GM23248 (cell line): ENCODE data around the gene HDC. TPM values are rescaled to one million over a fixed set of nuclear protein-coding genes. Genes with fewer than 3 reads are reported as not detected.

Experiments
- DNase-seq: peaks from one replicate; pipeline ENCODE4 v3.0.0-alpha.2; 2015
- H2AFZ ChIP-seq: fragments of 200-600 bp; sonication (generic); 2 replicates; pipeline ENCODE4 v1.6.1; 2016; ENCODE audit warnings: antibody characterized with exemption
- H3F3A ChIP-seq: fragments of 200-600 bp; sonication (generic); 2 replicates; pipeline ENCODE4 v1.6.1; 2016; ENCODE audit warnings: mild to moderate bottlenecking, antibody characterized with exemption, mixed run types; ENCODE audit not compliant: insufficient read depth
- H3K27ac ChIP-seq: fragments of 200-600 bp; sonication (generic); 2 replicates; pipeline ENCODE4 v1.5.1; 2016; ENCODE audit warnings: mild to moderate bottlenecking
- H3K27me3 ChIP-seq: fragments of 200-600 bp; sonication (generic); replicated peaks from 2 replicates; pipeline ENCODE4 v1.6.1; 2016; ENCODE audit warnings: mild to moderate bottlenecking; ENCODE audit not compliant: insufficient read depth
- H3K36me3 ChIP-seq: fragments of 200-600 bp; sonication (generic); 2 replicates; pipeline ENCODE4 v1.6.1; 2016; ENCODE audit warnings: low read depth, mild to moderate bottlenecking
- H3K4me1 ChIP-seq: fragments of 200-600 bp; sonication (generic); 2 replicates; pipeline ENCODE4 v1.6.1; 2016; ENCODE audit warnings: mild to moderate bottlenecking; ENCODE audit not compliant: insufficient read depth
- H3K4me2 ChIP-seq: fragments of 200-600 bp; sonication (generic); one replicate; pipeline ENCODE4 v1.6.1; 2016; ENCODE audit warnings: mild to moderate bottlenecking; ENCODE audit not compliant: unreplicated experiment
- H3K4me3 ChIP-seq: fragments of 200-600 bp; sonication (generic); 2 replicates; pipeline ENCODE4 v1.5.1; 2016; ENCODE audit warnings: mild to moderate bottlenecking
- H3K79me2 ChIP-seq: fragments of 200-600 bp; sonication (generic); 2 replicates; pipeline ENCODE4 v1.6.1; 2016; ENCODE audit warnings: mild to moderate bottlenecking; ENCODE audit not compliant: insufficient read depth
- H3K9ac ChIP-seq: fragments of 200-600 bp; sonication (generic); 2 replicates; pipeline ENCODE4 v1.6.1; 2016; ENCODE audit warnings: mild to moderate bottlenecking
- H3K9me2 ChIP-seq: fragments of 200-600 bp; sonication (generic); 2 replicates; pipeline ENCODE4 v1.6.1; 2016; ENCODE audit warnings: mixed run types, mild to moderate bottlenecking, moderate library complexity; ENCODE audit not compliant: insufficient read depth
- H3K9me3 ChIP-seq: fragments of 200-600 bp; sonication (generic); one replicate; pipeline ENCODE4 v1.6.1; 2017; ENCODE audit warnings: low read depth
- H4K20me1 ChIP-seq: fragments of 200-600 bp; sonication (generic); 2 replicates; pipeline ENCODE4 v1.6.0; 2016; ENCODE audit not compliant: insufficient read depth
- EZH2 ChIP-seq: fragments of 200-600 bp; sonication (generic); IDR thresholded peaks from 2 replicates; pipeline ENCODE4 v1.6.1; 2018; ENCODE audit warnings: antibody characterized with exemption, mild to moderate bottlenecking; ENCODE audit not compliant: insufficient read depth, poor library complexity, severe bottlenecking
- EZH2phosphoT487 ChIP-seq: fragments of 200-600 bp; sonication (generic); IDR thresholded peaks from 2 replicates; pipeline ENCODE4 v1.6.1; 2018; ENCODE audit warnings: antibody characterized with exemption, moderate library complexity, mild to moderate bottlenecking, low read depth; ENCODE audit not compliant: insufficient read depth
- WGBS, 2 experiments: methylation state at CpG; one replicate each; pipeline ENCODE4 v1.1.6; 2015 to 2017; ENCODE audit warnings: low lambda C conversion rate in 2 of 2, low coverage in 1 of 2; ENCODE audit errors: missing lambda C conversion rate in 2 of 2; 5-methylcytosine and 5-hydroxymethylcytosine counted together
- in situ Hi-C: fragments of 300-500 bp; cut with MboI; formaldehyde crosslinking; loops from 2 replicates; pipeline ENCODE4 v1.15.0; 2020
- polyA plus RNA-seq: library from polyadenylated mRNA; unstranded; fragments of >200 nt; fragmentation: Nextera tagmentation; extraction: Ambion mirVana; gene quantifications from 2 replicates; pipeline ENCODE4 v1.2.1, GENCODE V29; 2016
- total RNA-seq: library from RNA; depleted of rRNA; stranded (reverse); fragments of >200 nt; shearing (Covaris generic); gene quantifications from 2 replicates; pipeline ENCODE4 v1.2.3, GENCODE V29; 2014

The HDC gene
- total and polyA plus RNA-seq, 2 experiments from 2014 or later: not detected

DNA sequence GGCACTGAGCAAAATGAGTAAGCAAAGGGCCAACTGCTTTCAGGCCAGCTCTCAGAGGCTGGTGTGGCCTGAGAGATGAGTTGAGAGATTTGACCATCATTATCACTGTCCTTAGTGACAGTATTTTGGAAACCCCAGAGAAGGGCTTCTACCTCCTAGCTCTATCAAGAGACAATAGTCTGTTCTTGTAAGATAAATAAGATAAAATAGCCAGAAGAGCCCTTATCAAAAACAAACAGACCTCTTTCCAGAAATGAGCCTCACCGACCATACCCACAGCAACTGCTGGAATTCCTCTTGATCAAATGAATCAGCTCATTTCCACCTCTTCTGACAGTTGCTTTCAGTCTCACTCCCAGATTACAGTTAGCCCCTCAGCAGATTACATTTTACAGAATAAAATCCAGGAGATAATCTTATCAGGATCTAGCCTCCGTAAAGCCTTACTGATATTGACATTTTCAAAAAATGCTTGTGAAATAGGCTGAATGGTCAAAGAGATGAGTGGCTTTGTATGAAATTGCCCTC, 4.5 kb downstream of the HDC start:
- 69 to 78% methylated on average over 2 of the region's 2 CpGs for WGBS, 2 experiments
- Histone ChIP-seq H3K27me3 (peaks cover 31% of the 10 kb centered on the region), H3K9ac (no peak overlapping the region), H3K4me2 (no peak overlapping the region), H3K79me2 (no peaks in the 10 kb centered on the region), H3K4me3 (no peak overlapping the region), H4K20me1 (no peaks in the 10 kb centered on the region), H3K27ac (no peak overlapping the region), H3K9me3 (no peaks in the 10 kb centered on the region), H2AFZ (no peak overlapping the region), H3K4me1 (no peaks in the 10 kb centered on the region), H3K36me3 (no peaks in the 10 kb centered on the region), H3K9me2 (no peaks in the 10 kb centered on the region), H3F3A (no peaks in the 10 kb centered on the region; the same call in 1 of the 2 replicates)
- in situ Hi-C loops: no loop called here
- DNase-seq: no peak
- no peak for TF ChIP-seq EZH2phosphoT487
- no peak for TF ChIP-seq EZH2

DNA sequence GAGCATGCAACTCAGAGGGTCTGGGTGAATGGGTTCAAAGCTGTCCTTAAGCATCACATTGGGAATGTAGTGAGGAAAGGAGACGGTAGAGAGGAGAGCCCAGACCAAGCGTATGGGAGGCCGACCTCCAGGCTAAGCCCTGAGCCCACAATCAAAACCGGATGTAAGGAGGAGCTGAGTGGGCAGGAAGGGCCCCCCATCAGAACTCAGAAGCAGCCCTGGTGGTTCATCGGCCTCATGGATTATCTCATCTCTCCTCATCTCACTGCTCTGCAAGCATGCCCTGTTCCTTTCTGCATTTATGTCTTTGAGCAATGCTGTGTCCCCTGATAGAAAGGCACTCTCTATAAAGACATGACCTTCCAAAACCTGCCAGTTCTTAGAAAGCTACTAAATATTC, 6.2 kb downstream of the HDC start:
- in situ Hi-C loops: no loop called here
- no peaks in the 10 kb centered on the region; the same call in 1 of the 2 replicates for H3F3A ChIP-seq
- H3K79me2 ChIP-seq: no peaks in the 10 kb centered on the region
- H3K4me3 ChIP-seq: no peak overlapping the region
- H2AFZ ChIP-seq: no peak overlapping the region
- DNase-seq: no peak
- H3K27ac ChIP-seq: no peak overlapping the region
- H4K20me1 ChIP-seq: no peaks in the 10 kb centered on the region
- no peaks in the 10 kb centered on the region for H3K9me2 ChIP-seq
- H3K4me1 ChIP-seq: no peaks in the 10 kb centered on the region
- H3K9me3 ChIP-seq: no peaks in the 10 kb centered on the region
- no peaks in the 10 kb centered on the region for H3K36me3 ChIP-seq
- H3K9ac ChIP-seq: no peak overlapping the region
- no peak overlapping the region for H3K4me2 ChIP-seq
- peaks cover 14% of the 10 kb centered on the region for H3K27me3 ChIP-seq
- TF ChIP-seq EZH2phosphoT487: no peak
- TF ChIP-seq EZH2: no peak
- 69 to 75% methylated on average over 5 of the region's 5 CpGs for WGBS, 2 experiments

DNA sequence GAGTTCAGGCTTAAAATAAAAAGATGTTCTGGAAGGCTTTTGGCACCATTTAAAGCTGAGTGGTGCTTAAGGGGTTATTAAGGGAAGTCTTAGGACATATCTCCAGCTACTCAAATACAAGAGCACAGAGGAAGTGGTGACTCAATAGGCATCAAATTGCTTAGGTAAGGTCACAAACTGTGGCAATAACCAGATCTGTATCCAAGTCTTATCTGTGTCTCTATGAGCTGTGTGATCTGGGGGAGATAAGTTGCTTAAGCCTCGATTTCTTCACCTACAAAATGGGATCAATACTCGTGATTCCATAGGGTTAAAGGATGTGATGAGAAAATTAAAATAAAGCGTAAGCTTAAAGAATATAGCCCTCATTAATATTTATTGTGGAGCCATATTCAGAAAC, 7.6 kb downstream of the HDC start:
- no peak overlapping the region for H3K4me2 ChIP-seq
- no peaks in the 10 kb centered on the region for H3K4me1 ChIP-seq
- TF ChIP-seq EZH2phosphoT487: no peak
- TF ChIP-seq EZH2: no peak
- no peaks in the 10 kb centered on the region for H3F3A ChIP-seq
- WGBS, 2 experiments: 86 to 88% methylated on average over 3 of the region's 3 CpGs
- no peak overlapping the region for H3K4me3 ChIP-seq
- H3K27me3 ChIP-seq: peaks cover 5% of the 10 kb centered on the region; the same call in 1 of the 2 replicates
- H3K79me2 ChIP-seq: no peaks in the 10 kb centered on the region
- H3K36me3 ChIP-seq: no peaks in the 10 kb centered on the region
- no peaks in the 10 kb centered on the region for H3K9me3 ChIP-seq
- no peaks in the 10 kb centered on the region for H3K9me2 ChIP-seq
- in situ Hi-C loops: no loop called here
- H3K9ac ChIP-seq: no peak overlapping the region
- H3K27ac ChIP-seq: no peak overlapping the region
- no peak overlapping the region for H2AFZ ChIP-seq
- no peaks in the 10 kb centered on the region for H4K20me1 ChIP-seq
- DNase-seq: peak; percentile 35

DNA sequence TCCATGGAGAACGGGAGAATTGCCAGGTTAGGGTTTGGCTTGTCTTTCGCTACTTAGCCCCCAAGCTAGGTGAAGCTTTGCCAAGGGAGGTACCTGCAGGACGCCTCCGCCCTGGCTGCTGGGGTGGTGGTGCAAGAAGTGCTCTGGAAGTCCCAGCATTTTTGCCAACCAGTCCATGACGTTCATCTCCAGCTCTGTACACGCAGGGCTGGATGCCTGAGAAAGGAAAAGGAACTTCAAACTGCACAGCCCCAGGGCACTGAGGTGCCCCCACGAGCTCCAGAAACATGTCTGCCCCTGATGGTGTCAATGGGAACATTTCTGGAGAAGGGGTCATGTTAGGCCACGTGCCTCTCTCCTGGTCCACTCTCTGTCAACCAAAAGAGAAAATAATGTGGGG, 8.2 kb downstream of the HDC start:
- Histone ChIP-seq H3K9me2 (no peaks in the 10 kb centered on the region), H3F3A (no peaks in the 10 kb centered on the region), H3K27me3 (peaks cover 6% of the 10 kb centered on the region; the same call in 1 of the 2 replicates), H3K4me3 (no peak overlapping the region), H3K9me3 (no peaks in the 10 kb centered on the region), H3K4me1 (no peaks in the 10 kb centered on the region), H3K79me2 (no peaks in the 10 kb centered on the region), H4K20me1 (no peaks in the 10 kb centered on the region), H3K9ac (no peak overlapping the region), H3K27ac (no peak overlapping the region), H3K4me2 (no peak overlapping the region), H3K36me3 (no peaks in the 10 kb centered on the region), H2AFZ (no peak overlapping the region)
- TF ChIP-seq EZH2: no peak
- no peak for TF ChIP-seq EZH2phosphoT487
- in situ Hi-C loops: no loop called here
- WGBS, 2 experiments: 78 to 82% methylated on average over 8 of the region's 8 CpGs
- no peak for DNase-seq
